SK-N-SH treated with all-trans-retinoic acid at 6 μM for 48 hours (cell line): ENCODE data around the gene ESR2.

ENCODE experiments used
- ISL1 ChIP-seq: fragments of 250-450 bp; sonication (Bioruptor Pico); IDR thresholded peaks from 2 replicates; pipeline ENCODE4 v2.1.2; 2022; ENCODE audit warnings: mild to moderate bottlenecking, moderate library complexity
- PPARA ChIP-seq: fragments of 250-450 bp; sonication (Bioruptor Pico); IDR thresholded peaks from 2 replicates; pipeline ENCODE4 v1.5.0; 2020; ENCODE audit warnings: mild to moderate bottlenecking, borderline replicate concordance
- RARB ChIP-seq: fragments of 250-450 bp; sonication (Bioruptor Pico); IDR thresholded peaks from 2 replicates; pipeline ENCODE4 v1.8.0; 2021; ENCODE audit warnings: mild to moderate bottlenecking, moderate library complexity
- ZC3H10 ChIP-seq: fragments of 250-450 bp; sonication (Bioruptor Pico); IDR thresholded peaks from 2 replicates; pipeline ENCODE4 v1.5.1; 2021; ENCODE audit warnings: mild to moderate bottlenecking, moderate library complexity
- ZFP30 ChIP-seq: fragments of 450-650 bp; formaldehyde crosslinking; IDR thresholded peaks from 2 replicates; pipeline ENCODE4 v1.5.0; 2022; ENCODE audit warnings: mild to moderate bottlenecking, moderate library complexity
- ZNF70 ChIP-seq: fragments of 450-650 bp; formaldehyde crosslinking; IDR thresholded peaks from 2 replicates; pipeline ENCODE4 v1.5.0; 2020; ENCODE audit warnings: mild to moderate bottlenecking, moderate library complexity
- ZNF8 ChIP-seq: fragments of 450-650 bp; formaldehyde crosslinking; IDR thresholded peaks from 2 replicates; pipeline ENCODE4 v1.5.0; 2020; ENCODE audit warnings: mild to moderate bottlenecking, moderate library complexity
- TF ChIP-seq, protein P1 (sequence below): fragments of 250-450 bp; sonication (Bioruptor Pico); IDR thresholded peaks from 2 replicates; pipeline ENCODE4 v1.8.0; 2021; ENCODE audit warnings: low read depth, mild to moderate bottlenecking, moderate library complexity, borderline replicate concordance
- TF ChIP-seq, protein P2 (sequence below): fragments of 250-450 bp; sonication (Bioruptor Pico); IDR thresholded peaks from 2 replicates; pipeline ENCODE4 v1.8.0; 2020; ENCODE audit warnings: mild to moderate bottlenecking, moderate library complexity, borderline replicate concordance
- TF ChIP-seq, protein P3 (sequence below): fragments of 250-450 bp; sonication (Bioruptor Pico); IDR thresholded peaks from 2 replicates; pipeline ENCODE4 v1.5.1; 2020; ENCODE audit warnings: low read depth, mild to moderate bottlenecking, moderate library complexity

DNA sequence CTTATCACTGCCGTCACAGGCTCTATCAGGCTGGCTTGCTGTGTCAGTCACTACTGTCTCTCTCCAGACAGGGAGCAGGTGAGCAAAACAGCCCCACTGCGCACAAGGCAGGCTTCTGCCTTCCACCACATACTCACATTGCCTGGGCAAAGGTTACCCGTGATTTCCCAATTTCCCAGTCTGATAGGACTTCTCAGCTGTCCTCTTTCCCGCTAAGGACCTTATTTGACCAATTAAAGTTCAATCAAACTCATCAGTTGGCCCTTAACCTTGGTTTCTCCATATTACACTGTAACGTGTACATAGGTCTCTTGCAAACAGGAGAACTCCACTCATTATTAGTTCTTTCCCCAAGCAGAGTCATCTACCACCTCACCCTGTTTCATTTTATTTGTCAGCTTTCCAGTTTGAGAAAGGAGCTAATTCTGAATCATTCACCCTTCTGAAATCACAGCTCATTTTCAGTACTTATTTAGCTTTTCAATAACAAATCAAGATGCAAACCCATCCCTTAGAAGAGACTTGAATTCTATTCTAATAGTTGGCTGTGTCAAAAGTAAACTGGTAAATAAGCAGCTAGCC is 170.8 kb downstream of the ESR2 start:
- TF ChIP-seq ZC3H10 (CRISPR knock-in tag), result no peak
- TF ChIP-seq, protein P1, sequence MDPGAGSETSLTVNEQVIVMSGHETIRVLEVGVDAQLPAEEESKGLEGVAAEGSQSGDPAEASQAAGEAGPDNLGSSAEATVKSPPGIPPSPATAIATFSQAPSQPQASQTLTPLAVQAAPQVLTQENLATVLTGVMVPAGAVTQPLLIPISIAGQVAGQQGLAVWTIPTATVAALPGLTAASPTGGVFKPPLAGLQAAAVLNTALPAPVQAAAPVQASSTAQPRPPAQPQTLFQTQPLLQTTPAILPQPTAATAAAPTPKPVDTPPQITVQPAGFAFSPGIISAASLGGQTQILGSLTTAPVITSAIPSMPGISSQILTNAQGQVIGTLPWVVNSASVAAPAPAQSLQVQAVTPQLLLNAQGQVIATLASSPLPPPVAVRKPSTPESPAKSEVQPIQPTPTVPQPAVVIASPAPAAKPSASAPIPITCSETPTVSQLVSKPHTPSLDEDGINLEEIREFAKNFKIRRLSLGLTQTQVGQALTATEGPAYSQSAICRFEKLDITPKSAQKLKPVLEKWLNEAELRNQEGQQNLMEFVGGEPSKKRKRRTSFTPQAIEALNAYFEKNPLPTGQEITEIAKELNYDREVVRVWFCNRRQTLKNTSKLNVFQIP, result no peak
- TF ChIP-seq, protein P2, sequence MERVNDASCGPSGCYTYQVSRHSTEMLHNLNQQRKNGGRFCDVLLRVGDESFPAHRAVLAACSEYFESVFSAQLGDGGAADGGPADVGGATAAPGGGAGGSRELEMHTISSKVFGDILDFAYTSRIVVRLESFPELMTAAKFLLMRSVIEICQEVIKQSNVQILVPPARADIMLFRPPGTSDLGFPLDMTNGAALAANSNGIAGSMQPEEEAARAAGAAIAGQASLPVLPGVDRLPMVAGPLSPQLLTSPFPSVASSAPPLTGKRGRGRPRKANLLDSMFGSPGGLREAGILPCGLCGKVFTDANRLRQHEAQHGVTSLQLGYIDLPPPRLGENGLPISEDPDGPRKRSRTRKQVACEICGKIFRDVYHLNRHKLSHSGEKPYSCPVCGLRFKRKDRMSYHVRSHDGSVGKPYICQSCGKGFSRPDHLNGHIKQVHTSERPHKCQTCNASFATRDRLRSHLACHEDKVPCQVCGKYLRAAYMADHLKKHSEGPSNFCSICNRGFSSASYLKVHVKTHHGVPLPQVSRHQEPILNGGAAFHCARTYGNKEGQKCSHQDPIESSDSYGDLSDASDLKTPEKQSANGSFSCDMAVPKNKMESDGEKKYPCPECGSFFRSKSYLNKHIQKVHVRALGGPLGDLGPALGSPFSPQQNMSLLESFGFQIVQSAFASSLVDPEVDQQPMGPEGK (CRISPR knock-in tag), result no peak
- no peak for TF ChIP-seq ZNF70
- no peak for TF ChIP-seq ZFP30
- no peak for TF ChIP-seq ZNF8 (CRISPR knock-in tag)
- TF ChIP-seq PPARA (CRISPR knock-in tag), result no peak
- TF ChIP-seq, protein P3, sequence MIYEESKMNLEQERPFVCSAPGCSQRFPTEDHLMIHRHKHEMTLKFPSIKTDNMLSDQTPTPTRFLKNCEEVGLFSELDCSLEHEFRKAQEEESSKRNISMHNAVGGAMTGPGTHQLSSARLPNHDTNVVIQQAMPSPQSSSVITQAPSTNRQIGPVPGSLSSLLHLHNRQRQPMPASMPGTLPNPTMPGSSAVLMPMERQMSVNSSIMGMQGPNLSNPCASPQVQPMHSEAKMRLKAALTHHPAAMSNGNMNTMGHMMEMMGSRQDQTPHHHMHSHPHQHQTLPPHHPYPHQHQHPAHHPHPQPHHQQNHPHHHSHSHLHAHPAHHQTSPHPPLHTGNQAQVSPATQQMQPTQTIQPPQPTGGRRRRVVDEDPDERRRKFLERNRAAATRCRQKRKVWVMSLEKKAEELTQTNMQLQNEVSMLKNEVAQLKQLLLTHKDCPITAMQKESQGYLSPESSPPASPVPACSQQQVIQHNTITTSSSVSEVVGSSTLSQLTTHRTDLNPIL (CRISPR knock-in tag), result no peak
- no peak for TF ChIP-seq RARB
- TF ChIP-seq ISL1 (CRISPR knock-in tag), result no peak
